DND-41 (cell line): ENCODE results near the gene GPM6B.

Experiments used
- EZH2 ChIP-seq: IDR thresholded peaks from 3 replicates; pipeline ENCODE4 v1.6.1; 2012; ENCODE audit warnings: borderline replicate concordance, low read depth, mild to moderate bottlenecking, moderate library complexity, low read length, inconsistent platforms; ENCODE audit not compliant: severe bottlenecking
- TF ChIP-seq, protein P1 (sequence below): IDR thresholded peaks from 2 replicates; pipeline ENCODE4 v1.5.1; 2012; ENCODE audit warnings: borderline replicate concordance, low read length, moderate library complexity, mild to moderate bottlenecking; ENCODE audit not compliant: poor library complexity, severe bottlenecking; ENCODE audit errors: extremely low read depth

DNA sequence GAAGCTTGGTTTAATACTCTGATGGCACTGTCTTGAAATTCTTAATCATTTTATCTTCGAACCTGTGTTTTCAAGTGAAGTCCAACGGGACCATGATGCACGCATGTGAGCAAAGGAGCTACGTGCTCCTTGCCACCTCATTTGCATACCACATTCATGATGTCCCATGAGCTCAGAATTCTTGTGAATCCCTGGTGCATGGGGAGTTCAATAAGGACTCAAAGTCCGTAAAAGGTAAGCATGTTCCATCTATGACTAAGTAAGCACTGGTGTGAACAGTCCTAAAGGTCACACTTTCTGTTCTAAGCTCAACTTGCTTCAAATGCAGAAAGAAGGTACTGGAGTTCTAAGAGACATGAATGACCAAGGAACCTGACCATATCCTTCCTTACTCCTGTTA lies 13.1 kb upstream of the GPM6B start:
- TF ChIP-seq, protein P1, sequence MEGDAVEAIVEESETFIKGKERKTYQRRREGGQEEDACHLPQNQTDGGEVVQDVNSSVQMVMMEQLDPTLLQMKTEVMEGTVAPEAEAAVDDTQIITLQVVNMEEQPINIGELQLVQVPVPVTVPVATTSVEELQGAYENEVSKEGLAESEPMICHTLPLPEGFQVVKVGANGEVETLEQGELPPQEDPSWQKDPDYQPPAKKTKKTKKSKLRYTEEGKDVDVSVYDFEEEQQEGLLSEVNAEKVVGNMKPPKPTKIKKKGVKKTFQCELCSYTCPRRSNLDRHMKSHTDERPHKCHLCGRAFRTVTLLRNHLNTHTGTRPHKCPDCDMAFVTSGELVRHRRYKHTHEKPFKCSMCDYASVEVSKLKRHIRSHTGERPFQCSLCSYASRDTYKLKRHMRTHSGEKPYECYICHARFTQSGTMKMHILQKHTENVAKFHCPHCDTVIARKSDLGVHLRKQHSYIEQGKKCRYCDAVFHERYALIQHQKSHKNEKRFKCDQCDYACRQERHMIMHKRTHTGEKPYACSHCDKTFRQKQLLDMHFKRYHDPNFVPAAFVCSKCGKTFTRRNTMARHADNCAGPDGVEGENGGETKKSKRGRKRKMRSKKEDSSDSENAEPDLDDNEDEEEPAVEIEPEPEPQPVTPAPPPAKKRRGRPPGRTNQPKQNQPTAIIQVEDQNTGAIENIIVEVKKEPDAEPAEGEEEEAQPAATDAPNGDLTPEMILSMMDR, result no peak
- TF ChIP-seq EZH2, result no peak
